HG03045 (cell line): ENCODE data around the gene STK39.
"Not testable (repeated sequence)": the region's sequence is repeated elsewhere in the genome, so short reads cannot be mapped to it uniquely, and the experiment has no call there.

ENCODE experiments used
- ATAC-seq: cut with Tn5 transposase; IDR thresholded peaks from one replicate; pipeline ENCODE4 v1.9.1; 2021; ENCODE audit warnings: mild to moderate bottlenecking, moderate library complexity; ENCODE audit not compliant: unreplicated experiment

The STK39 gene

DNA sequence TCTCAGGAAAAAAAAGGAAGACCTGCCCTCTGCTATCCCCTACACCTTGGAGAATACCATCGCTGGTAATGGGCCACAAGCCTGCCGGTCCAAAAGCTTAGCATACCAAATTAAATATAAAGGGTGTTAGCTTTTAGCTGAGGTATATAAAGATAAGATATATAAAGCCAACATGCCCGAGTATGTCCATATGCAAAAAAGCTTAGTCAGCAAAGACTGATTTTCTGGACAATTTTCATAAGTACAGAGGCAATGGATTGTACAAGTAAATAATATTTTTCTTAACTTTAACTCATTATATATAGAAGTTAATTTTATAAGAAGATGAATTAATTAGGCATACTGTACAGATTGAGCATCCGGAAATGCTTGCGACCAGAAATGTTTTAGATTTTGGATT lies 106.5 kb downstream of the STK39 start:
- ATAC-seq: no peak

GRCh38 chr2:168139852-168140251 lies 107.5 kb downstream of the STK39 start:
- ATAC-seq: no peak

DNA sequence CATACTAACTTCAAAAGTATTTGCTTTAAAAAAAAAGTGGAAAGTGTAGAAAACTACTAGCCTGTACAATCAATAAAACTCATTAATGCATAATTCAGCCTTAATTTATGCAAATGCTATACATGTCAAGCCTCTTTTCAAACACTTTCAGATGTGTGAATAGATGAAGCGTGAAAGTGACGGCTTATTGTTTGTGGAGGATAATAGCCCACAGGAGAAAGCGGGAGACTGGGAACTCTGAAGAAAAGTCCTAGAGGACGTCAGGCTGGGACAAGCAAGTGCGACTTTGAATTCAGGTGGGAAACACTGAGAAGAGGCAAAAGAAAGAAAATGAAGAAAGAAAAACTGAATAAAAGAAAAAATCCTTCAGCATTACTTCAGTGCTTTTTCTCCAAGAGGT lies 108.5 kb downstream of the STK39 start:
- ATAC-seq: no peak

GRCh38 chr2:168138374-168138773 lies 109.0 kb downstream of the STK39 start:
- ATAC-seq: no peak

GRCh38 chr2:168137510-168138180 lies 109.8 kb downstream of the STK39 start:
- no peak for ATAC-seq

DNA sequence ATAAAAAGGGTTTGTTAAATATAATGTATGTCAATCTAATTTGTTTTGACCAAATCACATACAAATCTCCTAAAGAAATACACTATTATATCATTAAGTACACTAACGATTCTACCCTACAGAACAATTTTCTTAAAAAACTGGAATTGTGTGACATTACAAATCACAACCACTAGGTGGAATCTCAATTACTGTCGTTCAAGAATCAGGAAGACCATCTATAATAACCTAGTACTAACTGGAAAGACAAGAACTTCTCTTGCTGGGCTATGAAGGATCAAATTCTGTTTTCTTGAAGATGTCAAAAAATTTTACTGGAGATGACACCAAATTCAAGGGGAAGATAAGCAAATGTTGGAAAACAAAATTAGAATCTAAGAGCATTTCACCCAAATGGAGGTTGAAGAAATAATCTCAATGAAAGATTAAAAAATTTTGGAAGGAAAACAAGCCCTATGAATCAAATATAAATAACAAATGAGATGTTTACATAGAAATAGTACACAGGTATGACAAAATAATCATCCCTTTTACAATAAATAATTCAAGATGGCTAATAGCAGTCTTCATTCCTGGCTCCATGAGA lies 110.9 kb downstream of the STK39 start:
- no peak for ATAC-seq

- no peak for ATAC-seq
These were observed 111.8 kb downstream of the STK39 start for GRCh38 chr2:168135630-168136029.

- ATAC-seq: no peak
These were observed 112.3 kb downstream of the STK39 start for GRCh38 chr2:168135121-168135520.

- ATAC-seq: no peak
These were observed 112.9 kb downstream of the STK39 start for GRCh38 chr2:168134485-168134884.

- ATAC-seq: no peak
These were observed 115.0 kb downstream of the STK39 start for GRCh38 chr2:168132389-168132788.

DNA sequence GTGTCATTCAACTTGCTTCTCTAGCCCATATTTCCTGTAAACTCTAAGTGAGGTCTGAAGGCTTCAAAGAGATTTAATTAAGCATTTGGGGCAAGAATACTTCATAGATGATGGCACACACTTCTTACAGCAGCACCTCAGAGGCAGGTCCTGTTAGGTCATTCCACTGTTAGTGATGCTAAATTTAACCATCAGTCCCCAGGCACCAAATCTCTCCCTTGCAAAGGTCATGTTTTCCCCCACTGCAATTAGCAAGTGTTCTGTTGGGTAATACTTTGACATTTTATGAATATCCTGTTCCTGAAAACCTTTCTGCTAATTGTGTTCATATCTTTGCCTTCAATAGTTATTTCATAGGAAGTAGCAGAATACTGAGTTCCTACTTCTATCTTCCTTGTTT lies 117.0 kb downstream of the STK39 start:
- no peak for ATAC-seq

GRCh38 chr2:168127371-168127770 lies 120.0 kb downstream of the STK39 start:
- no peak for ATAC-seq

GRCh38 chr2:168122210-168122609 lies 125.2 kb downstream of the STK39 start:
- ATAC-seq: not testable (repeated sequence)

DNA sequence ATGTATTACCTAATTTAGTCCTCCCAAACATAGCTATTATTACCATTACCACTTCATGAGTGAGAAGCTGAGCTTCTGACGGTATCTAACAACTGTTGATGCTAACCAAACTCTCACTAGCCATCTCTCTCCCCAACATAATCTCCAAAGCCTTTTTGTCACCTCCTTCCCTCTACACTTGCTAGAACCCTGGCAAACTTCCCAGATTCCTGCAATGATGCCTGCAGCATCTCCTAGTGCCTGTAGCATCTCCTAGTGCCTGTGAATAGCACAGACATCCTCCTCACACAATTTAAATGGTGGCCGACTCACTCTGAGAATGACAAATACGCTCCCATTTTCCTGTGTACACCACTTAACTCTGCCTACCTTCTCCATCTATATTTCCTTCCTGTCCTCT lies 126.7 kb downstream of the STK39 start:
- ATAC-seq: no peak

DNA sequence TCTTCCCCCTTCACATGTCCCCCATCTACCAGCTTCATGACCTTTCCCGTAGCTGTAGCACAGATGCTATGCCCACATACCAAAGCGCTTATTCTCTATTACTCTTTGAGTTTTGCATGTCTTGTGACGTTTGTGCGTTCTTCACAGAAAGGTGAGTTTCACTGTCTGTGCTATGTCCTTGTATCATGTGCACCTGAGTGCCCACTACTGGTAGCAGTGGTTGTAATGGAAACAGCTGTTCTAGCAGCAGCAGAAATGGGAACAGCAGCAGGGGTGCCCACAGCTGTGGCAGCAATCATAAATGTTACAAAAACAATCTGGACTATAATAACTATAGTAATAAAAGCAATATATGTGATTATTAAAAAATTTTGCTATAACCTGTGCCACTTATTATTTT lies 127.1 kb downstream of the STK39 start:
- ATAC-seq: no peak

DNA sequence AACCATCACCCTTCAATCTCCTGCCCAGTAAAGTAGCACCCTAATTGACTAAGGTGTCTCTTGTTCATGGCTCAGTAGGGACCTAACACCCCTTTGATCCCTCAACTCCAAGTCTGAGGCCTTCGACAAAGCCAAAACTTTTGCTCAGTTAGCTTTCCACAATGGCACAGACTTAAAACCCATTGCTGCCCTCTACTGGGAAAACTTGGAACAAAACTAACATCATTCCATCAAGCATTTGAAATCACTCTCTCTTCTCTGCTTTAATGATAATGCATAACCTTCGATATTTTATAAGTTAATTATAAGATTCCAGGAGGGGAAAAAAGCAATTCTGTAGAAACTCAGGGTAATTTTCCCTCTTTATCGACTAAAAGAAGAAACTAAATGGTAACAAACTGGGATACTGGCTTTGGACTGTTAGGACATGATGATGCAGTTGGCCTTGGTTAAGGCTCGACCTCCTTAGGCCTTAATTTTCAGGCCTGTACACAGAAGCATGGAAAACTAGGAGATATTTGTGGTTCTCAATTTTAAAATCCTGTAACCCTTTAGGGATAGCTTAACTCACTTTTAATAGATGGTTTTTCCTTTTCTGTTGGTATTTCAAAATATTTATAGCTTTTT lies 127.8 kb downstream of the STK39 start:
- ATAC-seq: no peak

- peak; percentile 72 for ATAC-seq
These were observed 128.5 kb downstream of the STK39 start for GRCh38 chr2:168118733-168119514.

DNA sequence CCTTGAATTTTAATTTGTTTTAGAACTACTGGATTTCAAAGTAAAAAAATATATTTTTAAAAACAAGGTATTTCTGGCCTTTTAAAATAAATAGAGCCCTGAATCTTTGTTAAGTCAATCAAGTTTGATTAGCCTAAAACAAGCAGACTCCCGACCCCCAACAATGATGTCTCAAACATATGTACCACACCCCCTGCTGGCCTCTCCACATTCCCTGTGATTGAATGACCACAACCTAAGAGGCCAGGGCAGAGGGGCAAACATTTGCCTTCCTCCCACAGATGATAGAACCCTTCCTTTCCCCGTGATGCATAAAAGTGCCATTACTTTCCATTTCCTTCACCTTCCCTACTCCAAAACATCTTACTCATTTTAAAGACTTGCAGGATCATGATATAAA lies 130.9 kb downstream of the STK39 start:
- ATAC-seq: no peak

- ATAC-seq: no peak
These were observed 132.8 kb downstream of the STK39 start for GRCh38 chr2:168114619-168115018.

DNA sequence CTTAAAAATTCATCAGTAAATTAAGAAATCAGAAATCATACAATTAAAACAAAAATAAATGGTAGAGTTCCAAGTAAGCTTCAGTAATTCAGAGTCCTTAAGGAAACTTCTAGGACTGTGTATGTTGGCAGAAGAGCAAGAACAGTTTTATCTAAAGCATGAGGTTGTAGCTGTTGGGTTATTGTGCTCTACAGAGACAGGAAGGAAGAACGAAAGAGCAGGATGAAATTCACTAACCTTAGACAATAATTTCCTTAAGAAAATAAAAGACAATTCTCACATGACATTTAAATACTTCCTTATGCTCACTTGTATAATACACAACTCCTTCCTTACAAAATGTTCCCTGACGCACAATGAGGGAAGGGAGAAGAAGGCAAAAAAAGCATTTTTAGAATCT lies 133.4 kb downstream of the STK39 start:
- ATAC-seq: no peak

DNA sequence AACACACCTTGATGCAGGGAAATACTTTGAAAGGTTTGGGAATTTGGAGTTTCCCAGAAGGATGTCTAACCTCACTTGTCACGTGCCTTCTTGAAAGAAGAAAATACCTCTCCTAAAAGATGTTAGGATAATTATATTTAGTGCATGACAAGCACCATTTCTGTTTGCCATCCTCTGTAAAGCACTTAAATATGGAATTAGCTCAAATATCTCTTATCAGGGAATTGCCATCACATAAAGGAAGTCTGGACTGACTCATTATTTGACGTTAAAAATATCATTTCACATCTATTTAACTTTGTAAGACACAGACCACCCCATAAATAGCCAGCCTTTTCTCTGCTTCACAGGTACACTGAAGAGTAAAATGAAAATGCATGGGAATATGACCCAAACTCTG lies 140.1 kb downstream of the STK39 start:
- ATAC-seq: no peak
